IMR-90 (cell line): Measurements from ENCODE around the gene SYT2. TPM values are rescaled to one million over a fixed set of nuclear protein-coding genes. Genes with fewer than 3 reads are reported as not detected.
"Not testable (repeated sequence)": the region's sequence is repeated elsewhere in the genome, so short reads cannot be mapped to it uniquely, and the experiment has no call there.

Experiments used
- ATAC-seq: fragments of 200-7000 bp; cut with Tn5 transposase; 2 replicates; pipeline ENCODE4 v1.9.1; 2020; ENCODE audit warnings: low read depth, mild to moderate bottlenecking, moderate library complexity
- BruUV-seq: library from RNA; stranded (reverse); fragments of 400-500 nt; replicated peaks from 2 replicates; lab custom pipeline; 2021; lab: Mats Ljungman, UMichigan
- CTCF ChIA-PET: fragments of 300-600 bp; formaldehyde crosslinking; extraction: SDS; loops from one replicate; lab custom pipeline; 2021; ENCODE audit warnings: antibody characterized with exemption; lab: Yijun Ruan, JAX
- POLR2A ChIA-PET: fragments of 300-600 bp; sonication (Branson Sonifier 250); formaldehyde crosslinking; loops from one replicate; lab custom pipeline; 2022; ENCODE audit warnings: antibody characterized with exemption; ENCODE audit not compliant: unreplicated experiment; lab: Charles Lee
- DNase-seq: peaks from one replicate; pipeline ENCODE4 v3.0.0; 2013
- H2AFZ ChIP-seq: replicated peaks from 2 replicates; pipeline ENCODE3; 2013; ENCODE audit warnings: low read length, mild to moderate bottlenecking; ENCODE audit not compliant: poor library complexity
- H2AK5ac ChIP-seq: 2 replicates; pipeline ENCODE4 v1.6.1; 2013; ENCODE audit warnings: low read depth, low read length, inconsistent platforms
- H2AK9ac ChIP-seq: replicated peaks from 2 replicates; pipeline ENCODE3; 2013; ENCODE audit warnings: mild to moderate bottlenecking, low read depth, low read length, moderate library complexity; ENCODE audit not compliant: poor library complexity
- H2BK120ac ChIP-seq: 2 replicates; pipeline ENCODE4 v1.6.1; 2013; ENCODE audit warnings: low read depth, low read length, inconsistent platforms
- H2BK15ac ChIP-seq: 3 replicates; pipeline ENCODE4 v1.6.1; 2013; ENCODE audit warnings: low read depth, low read length, inconsistent platforms
- H2BK20ac ChIP-seq: 2 replicates; pipeline ENCODE4 v1.6.1; 2013; ENCODE audit warnings: low read depth, mild to moderate bottlenecking, inconsistent platforms, low read length, moderate library complexity
- H2BK5ac ChIP-seq: 2 replicates; pipeline ENCODE4 v1.6.1; 2013; ENCODE audit warnings: mild to moderate bottlenecking, low read depth, low read length, inconsistent platforms; ENCODE audit not compliant: poor library complexity, severe bottlenecking
- H3K14ac ChIP-seq: replicated peaks from 2 replicates; pipeline ENCODE4 v1.6.1; 2013; ENCODE audit warnings: low read depth, low read length, inconsistent platforms
- H3K18ac ChIP-seq: 2 replicates; pipeline ENCODE4 v1.6.1; 2013; ENCODE audit warnings: low read depth, low read length, control low read depth
- H3K23ac ChIP-seq: 2 replicates; pipeline ENCODE4 v1.6.1; 2013; ENCODE audit warnings: low read depth, low read length, inconsistent platforms
- H3K27ac ChIP-seq: 2 replicates; pipeline ENCODE4 v1.5.1; 2013; ENCODE audit warnings: mild to moderate bottlenecking, control low read depth, low read length; ENCODE audit not compliant: insufficient read depth
- H3K27me3 ChIP-seq: 2 replicates; pipeline ENCODE4 v1.6.1; 2013; ENCODE audit warnings: low read length; ENCODE audit not compliant: control insufficient read depth, insufficient read depth
- H3K36me3 ChIP-seq: 2 replicates; pipeline ENCODE4 v1.6.1; 2013; ENCODE audit warnings: low read length, mixed read lengths; ENCODE audit not compliant: control insufficient read depth, insufficient read depth
- H3K4ac ChIP-seq: 2 replicates; pipeline ENCODE4 v1.6.1; 2013; ENCODE audit warnings: low read depth, low read length, inconsistent platforms
- H3K4me1 ChIP-seq: 2 replicates; pipeline ENCODE4 v1.6.1; 2013; ENCODE audit warnings: low read length, mixed read lengths; ENCODE audit not compliant: control insufficient read depth, insufficient read depth
- H3K4me2 ChIP-seq: 2 replicates; pipeline ENCODE4 v1.6.1; 2013; ENCODE audit warnings: low read depth, mild to moderate bottlenecking, control low read depth, low read length, moderate library complexity
- H3K4me3 ChIP-seq: 2 replicates; pipeline ENCODE4 v1.5.1; 2013; ENCODE audit warnings: low read depth, mild to moderate bottlenecking, control low read depth, low read length, moderate library complexity; ENCODE audit not compliant: insufficient read depth
- H3K56ac ChIP-seq: 2 replicates; pipeline ENCODE4 v1.6.1; 2013; ENCODE audit warnings: low read length, inconsistent platforms; ENCODE audit not compliant: insufficient read depth; ENCODE audit errors: extremely low read depth
- H3K79me1 ChIP-seq, 2 experiments: 2 replicates each; pipeline ENCODE4 v1.6.1; 2013; ENCODE audit warnings: low read length in 2 of 2, inconsistent platforms in 1 of 2, low read depth in 1 of 2
- H3K9ac ChIP-seq: 2 replicates; pipeline ENCODE4 v1.6.1; 2013; ENCODE audit warnings: low read depth, low read length, control low read depth
- H3K9me1 ChIP-seq: 2 replicates; pipeline ENCODE4 v1.6.1; 2013; ENCODE audit warnings: low read length, inconsistent platforms; ENCODE audit not compliant: insufficient read depth
- H3K9me3 ChIP-seq: 2 replicates; pipeline ENCODE4 v1.6.1; 2013; ENCODE audit warnings: low read length; ENCODE audit not compliant: control insufficient read depth, insufficient read depth
- H4K20me1 ChIP-seq: 2 replicates; pipeline ENCODE4 v1.6.1; 2013; ENCODE audit warnings: low read length, inconsistent platforms; ENCODE audit not compliant: insufficient read depth
- H4K5ac ChIP-seq: 2 replicates; pipeline ENCODE4 v1.6.1; 2013; ENCODE audit warnings: mild to moderate bottlenecking, low read depth, low read length, control low read depth
- H4K8ac ChIP-seq, 2 experiments: 2 replicates each; pipeline ENCODE4 v1.6.1; 2013; ENCODE audit warnings: low read depth in 2 of 2, low read length in 2 of 2, control low read depth in 1 of 2, inconsistent platforms in 1 of 2
- H4K91ac ChIP-seq: 2 replicates; pipeline ENCODE4 v1.6.1; 2013; ENCODE audit warnings: low read depth, low read length, inconsistent platforms; ENCODE audit not compliant: insufficient read depth
- BHLHE40 ChIP-seq: fragments of 150-350 bp; IDR thresholded peaks from 2 replicates; pipeline ENCODE4 v1.6.1; 2016; ENCODE audit warnings: mild to moderate bottlenecking, low read depth, low read length
- CEBPB ChIP-seq: IDR thresholded peaks from 2 replicates; pipeline ENCODE4 v1.6.1; 2012; ENCODE audit warnings: low read depth, low read length, improper control_type of control experiment
- CHD1 ChIP-seq: IDR thresholded peaks from 2 replicates; pipeline ENCODE4 v1.6.1; 2012; ENCODE audit warnings: low read depth, low read length, improper control_type of control experiment
- MAFK ChIP-seq: IDR thresholded peaks from 2 replicates; pipeline ENCODE4 v1.6.1; 2012; ENCODE audit warnings: low read depth, low read length, improper control_type of control experiment
- MAZ ChIP-seq: IDR thresholded peaks from 2 replicates; pipeline ENCODE4 v1.6.1; 2012; ENCODE audit warnings: low read depth, mild to moderate bottlenecking, low read length, improper control_type of control experiment, moderate library complexity, borderline replicate concordance
- NFE2L2 ChIP-seq: fragments of 150-350 bp; IDR thresholded peaks from 2 replicates; pipeline ENCODE4 v1.6.1; 2016; ENCODE audit warnings: low read depth, mild to moderate bottlenecking, low read length
- RCOR1 ChIP-seq: IDR thresholded peaks from 2 replicates; pipeline ENCODE4 v1.6.1; 2012; ENCODE audit warnings: mild to moderate bottlenecking, low read length, improper control_type of control experiment; ENCODE audit not compliant: insufficient replicate concordance
- SMC3 ChIP-seq: fragments of 150-350 bp; IDR thresholded peaks from 2 replicates; pipeline ENCODE4 v1.6.1; 2016; ENCODE audit warnings: low read depth, mild to moderate bottlenecking, antibody characterized with exemption, low read length, moderate library complexity
- WGBS, 2 experiments: methylation state at CpG; one replicate each; pipeline versions ENCODE4 v1.1.5 to v1.1.7; 2013; ENCODE audit warnings: missing lambda C conversion rate in 2 of 2; ENCODE audit not compliant: insufficient read length in 1 of 2; ENCODE audit errors: extremely low coverage in 2 of 2; 5-methylcytosine and 5-hydroxymethylcytosine counted together
- dilution Hi-C: fragments of 300-500 bp; cut with HindIII; formaldehyde crosslinking; loops from one replicate; pipeline ENCODE4 v1.14.3; 2018; ENCODE audit warnings: low sequenced_read_pairs; ENCODE audit not compliant: unreplicated experiment
- in situ Hi-C: fragments of 300-500 bp; cut with MboI; formaldehyde crosslinking; loops from 3 replicates; pipeline ENCODE4 v1.14.3; 2019; ENCODE audit warnings: low sequenced_read_pairs, inconsistent platforms, mixed read lengths
- intact Hi-C: fragments of 100-400 bp; cut with micrococcal nuclease; formaldehyde crosslinking; loops from 2 replicates; pipeline ENCODE4 v1.10.0; 2022
- polyA plus RNA-seq, 3 experiments: library from polyadenylated mRNA; depleted of rRNA; stranded (reverse); fragments of >200 nt; gene quantifications; 2 replicates each; pipeline ENCODE4 v1.2.3, GENCODE V29; 2012; ENCODE audit warnings: low replicate concordance in 1 of 3
- total RNA-seq: library from RNA; depleted of rRNA; stranded (reverse); fragments of >200 nt; gene quantifications from 2 replicates; pipeline ENCODE4 v1.2.3, GENCODE V29; 2012
- TF ChIP-seq, protein P1 (sequence below): fragments of 150-350 bp; IDR thresholded peaks from 2 replicates; pipeline ENCODE4 v1.6.1; 2016; ENCODE audit warnings: low read depth, mild to moderate bottlenecking, low read length, moderate library complexity, borderline replicate concordance

SYT2 gene
- total and polyA plus RNA-seq, 2 of the 4 experiments (the other 2 are of a cell fraction) = under 0.01 TPM

DNA sequence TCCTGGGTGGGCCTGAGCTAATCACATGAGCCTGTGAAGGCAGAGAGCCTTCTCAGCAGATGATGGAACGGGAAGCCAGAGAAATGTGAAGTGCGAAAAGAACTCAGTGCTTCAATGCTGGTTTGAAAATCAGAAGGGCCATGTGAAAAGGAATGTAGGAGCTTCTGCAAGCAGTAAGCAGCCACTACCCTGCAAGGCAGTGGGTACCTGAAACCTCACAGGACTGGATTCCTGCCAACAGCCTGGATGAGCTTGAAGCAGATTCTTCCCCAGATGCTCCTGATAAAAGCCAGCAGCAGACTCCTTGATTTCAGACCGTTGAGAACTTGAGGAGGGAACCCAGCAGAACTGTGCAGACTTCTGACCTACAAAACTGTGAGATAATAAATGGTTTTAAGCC lies 158.6 kb downstream of the SYT2 start:
- Histone ChIP-seq H2BK20ac (no peak overlapping the region), H3K23ac (0 out of 2 replicates have a peak overlapping the region, but pooled peaks have one; percentile 82), H2AK5ac (peak overlapping the region; percentile 50), H2AFZ (no peak overlapping the region), H3K4me1 (no peaks in the 10 kb centered on the region; the same call in 1 of the 2 replicates), H3K4me2 (no peak overlapping the region), H3K9me1 (peaks cover 3% of the 10 kb centered on the region; the same call in 1 of the 2 replicates), H2BK120ac (no peak overlapping the region), H3K27me3 (no peaks in the 10 kb centered on the region), H3K27ac (no peak overlapping the region), H3K18ac (no peak overlapping the region), H3K14ac (0 out of 2 replicates have a peak overlapping the region, but pooled peaks have one; percentile 22), H3K79me1 (no peaks in the 10 kb centered on the region; a peak in 1 of 4 replicates), H4K5ac (no peak overlapping the region), H4K91ac (peak overlapping the region; percentile 21; the same call in 1 of the 2 replicates), H4K8ac (no peak overlapping the region), H3K56ac (no peak overlapping the region), H3K36me3 (no peaks in the 10 kb centered on the region), H3K9me3 (no peaks in the 10 kb centered on the region), H4K20me1 (no peaks in the 10 kb centered on the region), H2BK15ac (no peak overlapping the region), H2AK9ac (no peak overlapping the region), H3K9ac (no peak overlapping the region), H3K4ac (peak overlapping the region; percentile 43; the same call in 1 of the 2 replicates), H3K4me3 (no peak overlapping the region), H2BK5ac (no peak overlapping the region)
- no CpG with 5 or more reads among the region's 3 CpGs for WGBS, 2 experiments
- TF ChIP-seq, protein P1, sequence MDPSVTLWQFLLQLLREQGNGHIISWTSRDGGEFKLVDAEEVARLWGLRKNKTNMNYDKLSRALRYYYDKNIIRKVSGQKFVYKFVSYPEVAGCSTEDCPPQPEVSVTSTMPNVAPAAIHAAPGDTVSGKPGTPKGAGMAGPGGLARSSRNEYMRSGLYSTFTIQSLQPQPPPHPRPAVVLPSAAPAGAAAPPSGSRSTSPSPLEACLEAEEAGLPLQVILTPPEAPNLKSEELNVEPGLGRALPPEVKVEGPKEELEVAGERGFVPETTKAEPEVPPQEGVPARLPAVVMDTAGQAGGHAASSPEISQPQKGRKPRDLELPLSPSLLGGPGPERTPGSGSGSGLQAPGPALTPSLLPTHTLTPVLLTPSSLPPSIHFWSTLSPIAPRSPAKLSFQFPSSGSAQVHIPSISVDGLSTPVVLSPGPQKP = no peak
- TF ChIP-seq RCOR1 = no peak
- TF ChIP-seq BHLHE40 = no peak
- no peak for TF ChIP-seq SMC3
- TF ChIP-seq CHD1 = no peak
- no peak for TF ChIP-seq MAZ
- no peak for TF ChIP-seq CEBPB
- TF ChIP-seq NFE2L2 = no peak
- TF ChIP-seq MAFK = no peak
- intact Hi-C loops (no loop called here), in situ Hi-C loops (no loop called here), dilution Hi-C loops (no loop called here)
- CTCF ChIA-PET = no interaction called here
- BruUV-seq = no TSS peak
- POLR2A ChIA-PET = no interaction called here
- no peak for ATAC-seq
- no peak for DNase-seq

- H2AK9ac ChIP-seq, H3K56ac ChIP-seq, H4K8ac ChIP-seq, intact Hi-C loops, H3K14ac ChIP-seq, H3K4ac ChIP-seq, H3K18ac ChIP-seq, H4K91ac ChIP-seq, H3K36me3 ChIP-seq, H3K4me3 ChIP-seq, H2BK20ac ChIP-seq, H2BK120ac ChIP-seq, H3K4me2 ChIP-seq, H3K9me1 ChIP-seq, H3K27me3 ChIP-seq, in situ Hi-C loops, H3K9me3 ChIP-seq, H3K9ac ChIP-seq, DNase-seq, H2BK15ac ChIP-seq, H4K5ac ChIP-seq, H2AK5ac ChIP-seq, H3K4me1 ChIP-seq, H4K20me1 ChIP-seq, H3K27ac ChIP-seq, BruUV-seq, POLR2A ChIA-PET, H2BK5ac ChIP-seq, CTCF ChIA-PET, H3K79me1 ChIP-seq, H2AFZ ChIP-seq, H3K23ac ChIP-seq, ATAC-seq, dilution Hi-C loops: not testable (repeated sequence)
- no CpG with 5 or more reads among the region's 1 CpG for WGBS, 2 experiments
These were observed 160.2 kb downstream of the SYT2 start for GRCh38 chr1:202550088-202550487.
